Gastrocnemius medialis (tissue), 4 donors: ENCODE measurements around the gene NECTIN1. TPM values are rescaled to one million over a fixed set of nuclear protein-coding genes. Genes with fewer than 3 reads are reported as not detected.

Experiments
- ATAC-seq, 2 donors: fragments of 150-250 bp; one replicate each; pipeline ENCODE4 v1.9.1; 2016
- DNase-seq, 2 donors: peaks; one replicate each; pipeline ENCODE4 v3.0.0-alpha.2; 2019
- H3K27ac ChIP-seq, 4 donors: fragments of 200-600 bp; sonication (generic); 1 replicate in 1 of 4; 2 replicates in 3 of 4; pipeline ENCODE4 v1.5.1; 2016 to 2018; ENCODE audit warnings: mild to moderate bottlenecking in 2 of 4, moderate library complexity in 1 of 4
- H3K27me3 ChIP-seq, 3 donors: fragments of 200-600 bp; sonication (generic) in 2 of 3; 1 replicate in 1 of 3; 2 replicates in 2 of 3; pipeline versions ENCODE4 v1.5.1 to v1.6.0; 2016 to 2019; ENCODE audit warnings: mild to moderate bottlenecking in 1 of 3, moderate library complexity in 1 of 3
- H3K36me3 ChIP-seq, 2 donors: fragments of 200-600 bp; sonication (generic) in 1 of 2; one replicate each; pipeline ENCODE4 v1.5.1; 2017 to 2018
- H3K4me1 ChIP-seq, 2 donors: fragments of 200-600 bp; sonication (generic) in 1 of 2; one replicate each; pipeline ENCODE4 v1.5.1; 2016 to 2017; ENCODE audit warnings: mild to moderate bottlenecking in 2 of 2
- H3K4me3 ChIP-seq, 4 donors: fragments of 200-600 bp; sonication (generic) in 3 of 4; 1 replicate in 1 of 4; 2 replicates in 3 of 4; pipeline ENCODE4 v1.5.1; 2016 to 2019; ENCODE audit warnings: mild to moderate bottlenecking in 2 of 4
- H3K9me3 ChIP-seq, 3 donors: fragments of 200-600 bp; sonication (generic) in 2 of 3; 1 replicate in 1 of 3; 2 replicates in 2 of 3; pipeline ENCODE4 v1.5.1; 2016 to 2019
- CTCF ChIP-seq, 5 experiments: fragments of 450-650 bp in 3 of 5; fragments of 200-600 bp in 2 of 5; sonication (generic) in 2 of 5; IDR thresholded peaks in 4 of 5; conservative IDR thresholded peaks in 1 of 5; 1 replicate in 4 of 5; 2 replicates in 1 of 5; pipeline ENCODE4 v1.5.1; 2016 to 2019; ENCODE audit warnings: antibody characterized with exemption in 5 of 5, mild to moderate bottlenecking in 3 of 5, moderate library complexity in 3 of 5
- POLR2A ChIP-seq, 2 donors: fragments of 450-650 bp; IDR thresholded peaks; one replicate each; pipeline ENCODE4 v1.6.1; 2017; ENCODE audit warnings: antibody characterized with exemption in 2 of 2, mild to moderate bottlenecking in 2 of 2, moderate library complexity in 2 of 2
- in situ Hi-C, 4 donors: fragments of 200-750 bp; cut with MboI; loops; one replicate each; pipeline versions ENCODE4 v1.15.0 to v1.8.0; 2017; ENCODE audit warnings: low sequenced_read_pairs in 4 of 4
- intact Hi-C: fragments of 100-400 bp; cut with DNase I; formaldehyde crosslinking; loops from one replicate; pipeline ENCODE4 v1.15.1; 2023; ENCODE audit warnings: low total_unique reads
- total RNA-seq, 4 donors: library from RNA; depleted of rRNA; stranded (reverse); fragments of >200 nt; gene quantifications; one replicate each; pipeline versions ENCODE4 v1.1.0 to v1.2.3, GENCODE V29; 2016

Gene NECTIN1
- total RNA-seq, 4 donors from 2014 or later = 0.66 to 2.2 (median 0.92) TPM

- H3K4me1 ChIP-seq = no peaks in the 10 kb centered on the region
- H3K27me3 ChIP-seq = no peaks in the 10 kb centered on the region
- no peak overlapping the region for H3K27ac ChIP-seq
- no peaks in the 10 kb centered on the region for H3K9me3 ChIP-seq
- H3K4me3 ChIP-seq = no peak overlapping the region
- intact Hi-C loops (loop anchor here (1.0 to 2.0 kb wide), 3 partner anchors 63 to 503 kb away; partner anchors contain the start of gene NECTIN1), in situ Hi-C loops (loop anchor here (10.0 to 25.0 kb wide), 3 partner anchors 69 to 621 kb away; no protein-coding TSS in a partner anchor)
- DNase-seq (no peak), ATAC-seq (peak in 1 of 2 donors; percentile 12)
- H3K36me3 ChIP-seq = no peaks in the 10 kb centered on the region
- TF ChIP-seq CTCF (IDR thresholded peaks at IDR 0.05 in 4 of 5, conservative IDR thresholded peaks at IDR 0.05 in 1 of 5) (no peak), POLR2A (IDR thresholded peaks at IDR 0.05) (no peak)
Observed at GRCh38 chr11:119666061-119666460, 62.9 kb downstream of the NECTIN1 start.

- Histone ChIP-seq H3K27me3 (no peaks in the 10 kb centered on the region), H3K27ac (no peak overlapping the region), H3K4me3 (no peak overlapping the region), H3K9me3 (no peaks in the 10 kb centered on the region), H3K4me1 (no peaks in the 10 kb centered on the region), H3K36me3 (no peaks in the 10 kb centered on the region)
- intact Hi-C loops = no loop called here
- DNase-seq (no peak), ATAC-seq (no peak)
- in situ Hi-C loops = loop anchor here (10.0 to 25.0 kb wide), 3 partner anchors 70 to 622 kb away; no protein-coding TSS in a partner anchor
- no peak for TF ChIP-seq CTCF (IDR thresholded peaks at IDR 0.05 in 4 of 5, conservative IDR thresholded peaks at IDR 0.05 in 1 of 5)
- no peak for TF ChIP-seq POLR2A (IDR thresholded peaks at IDR 0.05)
Observed at GRCh38 chr11:119664701-119665420, 64.1 kb downstream of the NECTIN1 start.

- H3K4me3 ChIP-seq = no peak overlapping the region
- no peak for TF ChIP-seq POLR2A (IDR thresholded peaks at IDR 0.05)
- no peak for TF ChIP-seq CTCF (IDR thresholded peaks at IDR 0.05 in 4 of 5, conservative IDR thresholded peaks at IDR 0.05 in 1 of 5)
- intact Hi-C loops = no loop called here
- no peaks in the 10 kb centered on the region for H3K4me1 ChIP-seq
- no peaks in the 10 kb centered on the region for H3K36me3 ChIP-seq
- H3K9me3 ChIP-seq = no peaks in the 10 kb centered on the region
- H3K27me3 ChIP-seq = no peaks in the 10 kb centered on the region
- in situ Hi-C loops = loop anchor here (10.0 to 25.0 kb wide), 3 partner anchors 71 to 623 kb away; no protein-coding TSS in a partner anchor
- no peak overlapping the region for H3K27ac ChIP-seq
- ATAC-seq (no peak), DNase-seq (no peak)
Observed at GRCh38 chr11:119664063-119664572, 64.9 kb downstream of the NECTIN1 start.

- H3K9me3 ChIP-seq = no peaks in the 10 kb centered on the region
- intact Hi-C loops (no loop called here), in situ Hi-C loops (loop anchor here (10.0 to 25.0 kb wide), 3 partner anchors 72 to 624 kb away; no protein-coding TSS in a partner anchor)
- H3K27ac ChIP-seq = no peak overlapping the region
- no peak for DNase-seq
- H3K36me3 ChIP-seq = no peaks in the 10 kb centered on the region
- no peak overlapping the region for H3K4me3 ChIP-seq
- no peak for TF ChIP-seq POLR2A (IDR thresholded peaks at IDR 0.05)
- TF ChIP-seq CTCF (IDR thresholded peaks at IDR 0.05 in 4 of 5, conservative IDR thresholded peaks at IDR 0.05 in 1 of 5) = no peak
- ATAC-seq = no peak
- H3K27me3 ChIP-seq = no peaks in the 10 kb centered on the region
- no peaks in the 10 kb centered on the region for H3K4me1 ChIP-seq
Observed at GRCh38 chr11:119663279-119663678, 65.7 kb downstream of the NECTIN1 start.
